T47D (cell line): Measurements from ENCODE around the gene TMEM131L.

Experiments
- DNase-seq, 2 experiments: peaks; one replicate each; pipeline versions ENCODE4 v3.0.0 to v3.0.0-alpha.2; 2011 to 2012; ENCODE audit warnings: low read depth in 1 of 2, low spot score in 1 of 2
- JUND ChIP-seq: IDR thresholded peaks from 2 replicates; pipeline ENCODE4 v1.6.1; 2012; ENCODE audit warnings: low read depth
- in situ Hi-C: cut with HindIII; loops from 2 replicates; pipeline ENCODE4 v1.10.0; 2016; ENCODE audit warnings: low sequenced_read_pairs, low pct_unique_long_range_greater_than_20kb

The TMEM131L gene

DNA sequence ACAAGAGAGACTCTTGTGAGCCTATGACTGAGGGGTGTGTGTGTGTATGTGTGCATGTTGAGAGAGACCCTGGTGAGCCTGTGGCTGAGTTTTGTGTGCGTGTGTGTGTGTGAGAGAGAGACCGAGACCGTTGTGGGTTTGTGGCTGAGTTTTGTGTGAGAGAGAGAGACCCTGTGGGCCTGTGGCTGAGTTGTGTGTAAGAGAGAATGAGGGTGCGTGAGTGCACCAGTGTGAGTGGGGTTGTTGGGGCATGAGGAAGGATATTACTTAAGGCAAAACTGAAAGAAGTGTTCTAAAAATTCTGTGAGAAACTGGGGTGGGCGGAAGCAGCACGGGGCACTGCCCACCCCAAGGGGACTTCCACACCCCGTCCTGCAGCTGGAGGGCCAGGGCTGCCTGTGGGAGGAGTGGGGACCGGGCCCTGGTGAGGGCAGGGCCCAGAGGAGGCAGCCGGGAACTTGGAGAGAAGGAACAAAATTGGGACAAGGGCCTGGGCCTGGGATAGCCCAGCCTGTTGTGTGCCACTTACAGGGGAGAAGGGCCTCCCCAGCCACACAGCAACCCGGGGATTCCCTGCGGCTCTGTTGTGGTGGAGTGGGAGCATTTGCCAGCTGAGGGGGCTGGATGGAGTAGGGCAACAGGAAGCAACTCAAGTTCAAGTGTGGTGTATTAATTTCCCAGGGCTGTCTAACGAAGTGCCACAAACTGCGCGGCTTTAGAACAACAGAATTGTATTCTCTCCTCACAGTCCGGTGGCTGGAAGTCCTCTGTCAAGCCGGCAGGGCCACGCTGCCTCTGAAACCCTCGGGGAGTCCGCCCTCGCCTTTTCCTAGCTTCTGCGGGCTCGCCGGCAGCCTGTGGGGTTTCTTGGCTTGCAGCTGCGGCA, 22.1 kb downstream of the TMEM131L start:
- no peak for DNase-seq
- in situ Hi-C loops, result no loop called here
- no peak for TF ChIP-seq JUND

- no peak for TF ChIP-seq JUND
- in situ Hi-C loops, result no loop called here
- DNase-seq, result no peak
Measured at GRCh38 chr4:153489856-153490558, 23.8 kb downstream of the TMEM131L start.

DNA sequence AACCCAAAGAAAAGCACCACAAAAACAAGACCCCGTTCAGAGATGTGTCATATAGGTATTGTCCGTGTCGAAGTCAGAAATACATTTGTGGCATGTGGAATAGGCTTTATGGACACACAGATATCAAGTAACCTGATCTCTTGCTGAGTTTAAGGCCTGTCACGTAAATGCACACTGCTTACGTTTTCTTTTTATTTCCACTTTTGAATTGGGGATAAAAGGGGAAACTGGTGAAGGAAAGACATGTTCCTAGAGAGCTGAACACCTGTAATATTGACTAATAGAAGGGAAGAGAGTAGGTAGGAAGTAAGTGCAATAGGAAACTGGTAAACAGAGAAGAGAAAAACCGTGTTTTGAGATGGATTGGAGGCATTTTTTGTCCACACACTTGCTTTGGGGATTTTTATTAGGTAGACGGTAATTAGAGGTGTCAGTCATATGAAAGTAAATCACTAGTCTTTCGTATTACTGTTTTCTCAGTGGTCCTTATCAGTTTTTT, 24.9 kb downstream of the TMEM131L start:
- in situ Hi-C loops, result no loop called here
- TF ChIP-seq JUND, result no peak
- DNase-seq, result no peak

GRCh38 chr4:153494562-153494961, 28.4 kb downstream of the TMEM131L start:
- in situ Hi-C loops, result no loop called here
- TF ChIP-seq JUND, result no peak
- DNase-seq, result no peak

- in situ Hi-C loops, result no loop called here
- TF ChIP-seq JUND, result no peak
Measured at GRCh38 chr4:153495480-153496193, 29.5 kb downstream of the TMEM131L start.

DNA sequence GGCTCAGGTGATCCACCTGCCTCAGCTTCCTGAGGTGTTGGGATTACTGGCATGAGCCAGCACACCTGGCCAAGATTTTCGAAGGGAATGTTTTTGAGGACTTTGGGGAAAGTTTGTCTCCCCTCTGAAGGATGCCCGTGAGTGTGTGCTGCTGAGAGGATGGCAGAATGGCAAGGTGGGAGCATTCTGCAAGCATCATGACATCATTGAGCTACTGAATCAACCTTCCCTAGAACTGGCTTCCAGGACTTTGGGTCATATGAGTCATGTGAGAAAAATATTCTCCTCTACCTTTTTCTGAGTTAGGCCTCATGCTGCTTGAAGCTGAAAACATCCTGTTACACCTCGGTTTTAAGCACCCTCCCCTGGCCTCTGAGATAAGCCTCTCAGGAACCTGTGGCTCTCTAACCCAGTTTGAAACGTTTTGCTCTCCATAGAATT, 31.0 kb downstream of the TMEM131L start:
- TF ChIP-seq JUND, result no peak
- in situ Hi-C loops, result no loop called here
- no peak for DNase-seq

More at GRCh38 chr4:153495480-153496193, 29.5 kb downstream of the TMEM131L start:
- DNase-seq, result no peak

- in situ Hi-C loops, result no loop called here
- DNase-seq, result no peak
- TF ChIP-seq JUND, result no peak
Measured at GRCh38 chr4:153497988-153498967, 32.1 kb downstream of the TMEM131L start.

DNA sequence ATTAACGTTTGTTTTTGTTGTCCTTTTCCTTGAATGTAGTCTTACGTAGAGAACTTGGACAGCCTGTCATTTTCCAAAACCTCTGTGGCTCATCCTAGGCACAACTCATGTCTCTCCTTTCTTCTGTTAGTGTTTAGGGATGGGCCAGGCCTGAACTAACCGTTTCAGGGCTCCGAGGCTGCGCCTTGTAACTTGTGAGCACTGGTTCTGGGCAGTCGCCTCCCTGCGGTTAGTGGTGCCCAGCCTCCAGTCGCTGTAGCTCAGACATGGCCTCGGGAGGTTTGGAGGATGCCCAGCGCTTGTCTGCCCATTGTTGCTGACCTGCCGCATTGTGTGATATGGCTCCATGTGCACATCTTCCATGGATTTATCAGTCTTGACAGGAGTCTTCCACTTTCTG, 32.8 kb downstream of the TMEM131L start:
- DNase-seq, result no peak
- in situ Hi-C loops, result no loop called here
- no peak for TF ChIP-seq JUND

DNA sequence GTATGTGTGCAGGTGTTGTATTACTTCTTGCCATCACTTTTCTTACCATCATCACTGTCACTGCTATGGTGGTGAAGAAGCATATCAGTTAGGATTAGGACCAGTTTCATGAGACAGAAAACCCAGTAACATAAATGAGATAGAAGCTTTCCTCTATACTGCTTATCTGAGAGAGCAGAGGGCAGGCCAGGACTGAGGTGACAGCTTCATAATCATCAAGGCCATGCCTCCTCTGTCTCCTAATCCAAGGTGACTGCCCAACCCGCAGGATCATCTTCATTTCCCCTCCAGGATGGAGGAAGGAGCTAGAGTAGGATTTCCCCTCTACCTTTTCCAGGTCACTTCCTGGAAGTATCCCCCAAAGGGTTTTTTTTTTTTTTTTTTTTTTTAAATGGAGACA, 35.4 kb downstream of the TMEM131L start:
- in situ Hi-C loops, result no loop called here
- no peak for TF ChIP-seq JUND
- DNase-seq, result no peak

DNA sequence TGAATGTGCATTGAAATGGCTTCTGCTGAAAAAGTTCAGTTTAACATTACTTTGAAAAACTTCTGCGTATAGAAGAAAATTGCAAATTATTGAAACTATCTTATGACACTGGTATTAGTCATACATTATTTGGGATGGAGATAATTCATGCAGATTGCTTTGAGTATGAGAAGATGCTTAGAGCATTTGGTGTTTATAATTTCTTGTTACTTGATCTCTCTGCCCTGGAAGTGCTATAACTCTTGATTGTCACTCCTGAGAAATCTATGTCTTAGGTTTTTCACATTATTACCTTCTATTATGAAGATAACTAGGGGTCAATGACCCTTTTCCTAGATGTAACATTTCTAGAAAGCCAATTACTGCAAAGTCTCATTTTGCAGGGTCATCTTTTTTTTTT, 36.4 kb downstream of the TMEM131L start:
- TF ChIP-seq JUND, result no peak
- in situ Hi-C loops, result no loop called here
- DNase-seq, result no peak
